HG03139 (cell line): Measurements from ENCODE around the gene CHADL.

Source experiments
- ATAC-seq: cut with Tn5 transposase; IDR thresholded peaks from one replicate; pipeline ENCODE4 v1.9.1; 2021; ENCODE audit not compliant: unreplicated experiment

The CHADL gene

GRCh38 chr22:41234815-41235695 is 5.7 kb downstream of the CHADL start:
- ATAC-seq, result no peak

- no peak for ATAC-seq
Observed at GRCh38 chr22:41231369-41231768, 9.4 kb downstream of the CHADL start.

- ATAC-seq, result no peak
Observed at GRCh38 chr22:41230401-41230785, 10.3 kb downstream of the CHADL start.

- ATAC-seq, result no peak
Observed at GRCh38 chr22:41229730-41230400, 10.9 kb downstream of the CHADL start.

- no peak for ATAC-seq
Observed at GRCh38 chr22:41229215-41229614, 11.5 kb downstream of the CHADL start.

- ATAC-seq, result no peak
Observed at GRCh38 chr22:41226723-41227655, 13.7 kb downstream of the CHADL start.

GRCh38 chr22:41223535-41223934 is 17.2 kb downstream of the CHADL start:
- ATAC-seq, result no peak

GRCh38 chr22:41222846-41223507 is 17.8 kb downstream of the CHADL start:
- no peak for ATAC-seq

- no peak for ATAC-seq
Observed at GRCh38 chr22:41217553-41218157, 23.1 kb downstream of the CHADL start.

GRCh38 chr22:41216984-41217383 is 23.7 kb downstream of the CHADL start:
- ATAC-seq, result no peak

GRCh38 chr22:41215926-41216325 is 24.8 kb downstream of the CHADL start:
- no peak for ATAC-seq

GRCh38 chr22:41215409-41215808 is 25.3 kb downstream of the CHADL start:
- ATAC-seq, result no peak

GRCh38 chr22:41206719-41207118 is 34.0 kb downstream of the CHADL start:
- no peak for ATAC-seq

- ATAC-seq, result peak; percentile 95
Observed at GRCh38 chr22:41204992-41205900, 35.5 kb downstream of the CHADL start, which contains the start of gene L3MBTL2. TSS of gene L3MBTL2 (plus strand) at chr22:41205312. CDS start at chr22:41205363, 51 bp downstream.

GRCh38 chr22:41204066-41204465 is 36.7 kb downstream of the CHADL start:
- no peak for ATAC-seq

GRCh38 chr22:41203118-41203517 is 37.6 kb downstream of the CHADL start:
- ATAC-seq, result no peak

- no peak for ATAC-seq
Observed at GRCh38 chr22:41201141-41201540, 39.6 kb downstream of the CHADL start.

- no peak for ATAC-seq
Observed at GRCh38 chr22:41198027-41198580, 42.6 kb downstream of the CHADL start.
